HG03039 (cell line): ENCODE data around the gene CMSS1.

Experiments
- ATAC-seq: cut with Tn5 transposase; IDR thresholded peaks from one replicate; pipeline ENCODE4 v1.9.1; 2021; ENCODE audit warnings: mild to moderate bottlenecking, moderate library complexity; ENCODE audit not compliant: unreplicated experiment

The CMSS1 gene

GRCh38 chr3:99954914-99955644, 137.4 kb downstream of the CMSS1 start:
- ATAC-seq = no peak

- ATAC-seq = no peak
Measured at GRCh38 chr3:99955773-99956562, 138.3 kb downstream of the CMSS1 start.

GRCh38 chr3:99957151-99957796, 139.6 kb downstream of the CMSS1 start:
- ATAC-seq = no peak

- no peak for ATAC-seq
Measured at GRCh38 chr3:99958222-99958912, 140.7 kb downstream of the CMSS1 start.

GRCh38 chr3:99960123-99960878, 142.6 kb downstream of the CMSS1 start:
- no peak for ATAC-seq

- no peak for ATAC-seq
Measured at GRCh38 chr3:99960941-99961340, 143.3 kb downstream of the CMSS1 start.

- no peak for ATAC-seq
Measured at GRCh38 chr3:99961756-99962515, 144.3 kb downstream of the CMSS1 start.

GRCh38 chr3:99962703-99963102, 145.0 kb downstream of the CMSS1 start:
- no peak for ATAC-seq

- no peak for ATAC-seq
Measured at GRCh38 chr3:99965077-99965476, 147.4 kb downstream of the CMSS1 start.

- no peak for ATAC-seq
Measured at GRCh38 chr3:99965681-99966408, 148.2 kb downstream of the CMSS1 start.

GRCh38 chr3:99966662-99967416, 149.2 kb downstream of the CMSS1 start:
- ATAC-seq = no peak

GRCh38 chr3:99967796-99968195, 150.1 kb downstream of the CMSS1 start:
- no peak for ATAC-seq

- ATAC-seq = no peak
Measured at GRCh38 chr3:99969136-99969535, 151.5 kb downstream of the CMSS1 start.

GRCh38 chr3:99970198-99970597, 152.5 kb downstream of the CMSS1 start:
- peak; percentile 96 for ATAC-seq

- ATAC-seq = no peak
Measured at GRCh38 chr3:99971761-99972160, 154.1 kb downstream of the CMSS1 start.

GRCh38 chr3:99972380-99973104, 154.9 kb downstream of the CMSS1 start:
- no peak for ATAC-seq

GRCh38 chr3:99974989-99975388, 157.3 kb downstream of the CMSS1 start:
- ATAC-seq = no peak

GRCh38 chr3:99976584-99976983, 158.9 kb downstream of the CMSS1 start:
- ATAC-seq = no peak
